GM12878 (cell line): Measurements from ENCODE around the gene MLN. TPM values are rescaled to one million over a fixed set of nuclear protein-coding genes. Genes with fewer than 3 reads are reported as not detected.

Source experiments
- ATAC-seq: fragments of 200-7000 bp; cut with Tn5 transposase; 3 replicates; pipeline ENCODE4 v1.9.1; 2020; ENCODE audit warnings: mild to moderate bottlenecking, moderate library complexity
- BruUV-seq: library from RNA; stranded (reverse); fragments of 400-500 nt; replicated peaks from 2 replicates; lab custom pipeline; 2021; lab: Mats Ljungman, UMichigan
- CTCF ChIA-PET: fragments of 300-600 bp; sonication (Branson Sonifier 250); formaldehyde crosslinking; extraction: SDS; loops from one replicate; lab custom pipeline; 2021; ENCODE audit warnings: inconsistent platforms; lab: Yijun Ruan, JAX
- POLR2A ChIA-PET: fragments of 350-600 bp; formaldehyde crosslinking; extraction: SDS; loops from one replicate; lab custom pipeline; 2021; ENCODE audit warnings: inconsistent platforms; lab: Charles Lee
- RAD21 ChIA-PET: fragments of 300-600 bp; sonication (Branson Sonifier 250); formaldehyde crosslinking; loops from one replicate; lab custom pipeline; 2023; ENCODE audit warnings: antibody characterized with exemption; ENCODE audit not compliant: unreplicated experiment; lab: Charles Lee
- SMC1A ChIA-PET: fragments of 300-600 bp; sonication (Branson Sonifier 250); formaldehyde crosslinking; loops from one replicate; lab custom pipeline; 2023; ENCODE audit not compliant: unreplicated experiment, uncharacterized antibody; lab: Charles Lee
- DNase-seq: peaks from one replicate; pipeline ENCODE4 v3.0.0-alpha.2; 2011; ENCODE audit warnings: low read depth, low spot score
- FAIRE-seq: peaks from 3 replicates; lab custom pipeline; 2011; peaks lifted over from hg19 to GRCh38; lab: Jason Lieb, UNC
- H2AFZ ChIP-seq: 2 replicates; pipeline ENCODE4 v1.6.0; 2011; ENCODE audit warnings: low read depth, low read length, control low read depth; ENCODE audit not compliant: control insufficient read depth
- H3K27ac ChIP-seq: 2 replicates; pipeline ENCODE4 v1.5.1; 2011; ENCODE audit warnings: control low read depth; ENCODE audit not compliant: control insufficient read depth, insufficient read depth
- H3K27me3 ChIP-seq, 2 experiments: replicated peaks in 1 of 2; 2 replicates each; pipeline versions ENCODE4 v1.6.0 to v1.6.1; 2011; ENCODE audit warnings: low read length in 1 of 2; ENCODE audit not compliant: control insufficient read depth in 2 of 2, insufficient read depth in 2 of 2
- H3K36me3 ChIP-seq, 2 experiments: 2 replicates each; pipeline ENCODE4 v1.5.1; 2011; ENCODE audit warnings: low read length in 1 of 2; ENCODE audit not compliant: control insufficient read depth in 2 of 2, insufficient read depth in 2 of 2
- H3K4me1 ChIP-seq: 2 replicates; pipeline ENCODE4 v1.6.1; 2011; ENCODE audit warnings: mild to moderate bottlenecking, low read length, moderate library complexity, mixed read lengths; ENCODE audit not compliant: control insufficient read depth, insufficient read depth
- H3K4me2 ChIP-seq: 2 replicates; pipeline ENCODE4 v1.6.0; 2011; ENCODE audit warnings: control low read depth; ENCODE audit not compliant: control insufficient read depth, insufficient read depth
- H3K4me3 ChIP-seq: fragments of 200-600 bp; sonication (generic); 2 replicates; pipeline ENCODE4 v1.5.1; 2016
- H3K79me2 ChIP-seq: 2 replicates; pipeline ENCODE4 v1.6.0; 2011; ENCODE audit warnings: low read length; ENCODE audit not compliant: control insufficient read depth, insufficient read depth
- H3K9ac ChIP-seq: 2 replicates; pipeline ENCODE4 v1.8.0; 2011; ENCODE audit warnings: low read length, control low read depth, mixed read lengths; ENCODE audit not compliant: control insufficient read depth, insufficient read depth
- H3K9me3 ChIP-seq: replicated peaks from 3 replicates; pipeline ENCODE4 v1.5.1; 2011; ENCODE audit warnings: mild to moderate bottlenecking, low read length; ENCODE audit not compliant: control insufficient read depth, insufficient read depth
- H4K20me1 ChIP-seq: 2 replicates; pipeline ENCODE4 v1.6.0; 2011; ENCODE audit not compliant: control insufficient read depth, insufficient read depth
- BCLAF1 ChIP-seq: fragments of 450-650 bp; IDR thresholded peaks from 2 replicates; pipeline ENCODE4 v1.6.1; 2017; ENCODE audit warnings: antibody characterized with exemption, mild to moderate bottlenecking, moderate library complexity
- EP300 ChIP-seq, 2 experiments: fragments of 150-350 bp in 1 of 2; IDR thresholded peaks; 2 replicates each; pipeline ENCODE4 v1.6.1; 2011 to 2012; ENCODE audit warnings: low read depth in 2 of 2, low read length in 2 of 2, borderline replicate concordance in 1 of 2, improper control_type of control experiment in 1 of 2, inconsistent platforms in 1 of 2; ENCODE audit not compliant: control insufficient read depth in 1 of 2
- JUNB ChIP-seq: IDR thresholded peaks from 2 replicates; pipeline ENCODE4 v1.6.1; 2016; ENCODE audit warnings: antibody characterized with exemption, mild to moderate bottlenecking
- MAX ChIP-seq: IDR thresholded peaks from 2 replicates; pipeline ENCODE4 v1.6.1; 2012; ENCODE audit warnings: low read depth, low read length, improper control_type of control experiment
- PAX5 ChIP-seq: IDR thresholded peaks from 2 replicates; pipeline ENCODE4 v1.6.1; 2011; ENCODE audit warnings: low read depth, low read length, borderline replicate concordance
- RELA ChIP-seq: fragments of 450-650 bp; IDR thresholded peaks from 2 replicates; pipeline ENCODE4 v1.8.0; 2014; ENCODE audit warnings: borderline replicate concordance; ENCODE audit not compliant: partially characterized antibody
- ZZZ3 ChIP-seq: IDR thresholded peaks from 2 replicates; pipeline ENCODE4 v1.6.1; 2011; ENCODE audit warnings: low read depth; ENCODE audit not compliant: control insufficient read depth, insufficient read length
- WGBS: methylation state at CpG from one replicate; pipeline ENCODE4 v1.1.6; 2016; ENCODE audit warnings: low lambda C conversion rate; ENCODE audit not compliant: insufficient replicate concordance, insufficient coverage; ENCODE audit errors: missing lambda C conversion rate; 5-methylcytosine and 5-hydroxymethylcytosine counted together
- in situ Hi-C: fragments of 300-500 bp; cut with MboI; formaldehyde crosslinking; loops from 9 replicates; pipeline ENCODE4 v1.14.3; 2018; ENCODE audit warnings: mixed read lengths
- intact Hi-C: fragments of 100-400 bp; cut with micrococcal nuclease; formaldehyde crosslinking; loops from one replicate; pipeline ENCODE4 v1.14.2; 2022; ENCODE audit not compliant: unreplicated experiment
- polyA plus RNA-seq, 11 experiments: library from polyadenylated mRNA; depleted of rRNA in 4 of 11; unstranded in 6 of 11; stranded (reverse) in 5 of 11; fragments of >200 nt; fragmentation: Nextera tagmentation in 4 of 11; fragmentation: Illumina TruSeq in 1 of 11; extraction: Ambion mirVana in 4 of 11; extraction: Trizol in 1 of 11; gene quantifications; 1 replicate in 1 of 11; 2 replicates in 10 of 11; pipeline versions ENCODE4 v1.2.1 to v1.2.3, GENCODE V29; 2011 to 2016; ENCODE audit warnings: inconsistent platforms in 2 of 11, missing spikeins in 2 of 11, low read depth in 1 of 11
- total RNA-seq, 4 experiments: library from RNA; depleted of rRNA in 3 of 4; stranded (reverse); fragments of >200 nt in 3 of 4; fragmentation: Illumina TruSeq in 1 of 4; extraction: Trizol in 1 of 4; gene quantifications; 2 replicates each; pipeline versions ENCODE4 v1.2.1 to v1.2.3, GENCODE V29; 2013 to 2021

Gene MLN
- total and polyA plus RNA-seq, 10 of the 15 experiments (the other 5 are each of a cell fraction or from before 2014, with no cell fraction given), result not detected

DNA sequence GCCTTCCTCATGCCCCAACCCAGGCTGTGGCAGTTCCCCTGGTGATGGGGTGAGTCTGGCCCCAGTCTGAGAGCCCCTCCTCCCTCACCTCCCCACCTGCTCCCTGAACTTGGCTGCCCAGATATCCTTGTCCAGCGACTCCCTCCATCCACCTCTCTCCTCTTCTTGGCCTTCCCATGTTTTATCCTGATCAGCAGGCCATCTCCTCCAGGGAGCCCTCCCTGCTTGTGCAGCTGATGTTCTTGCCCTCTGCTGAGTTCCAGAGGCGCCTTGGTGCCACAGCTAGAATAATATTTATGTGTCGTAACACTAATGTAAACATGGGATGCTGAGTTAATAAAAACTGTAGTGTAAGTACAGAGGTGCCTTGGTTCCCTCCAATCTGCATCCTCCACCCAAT is 46.7 kb downstream of the MLN start (continued):
- TF ChIP-seq JUNB (no peak), RELA (no peak)
- TF ChIP-seq, all 136 proteins: peak for 0

GRCh38 chr6:33756211-33756954 is 47.4 kb downstream of the MLN start:
- CTCF ChIA-PET, result interaction anchor here (0.6 to 7.1 kb wide), 3 partner anchors 13 to 403 kb away, joined by 3 to 40 read pairs (median 8); no protein-coding TSS in a partner anchor
- no TSS peak for BruUV-seq
- in situ Hi-C loops, result no loop called here

More at GRCh38 chr6:33756211-33756954, 47.4 kb downstream of the MLN start:
- no peaks in the 10 kb centered on the region; a peak in 1 of 4 replicates for H3K27me3 ChIP-seq
- H3K27ac ChIP-seq, result no peak overlapping the region
- 33% methylated on average over 12 of the region's 12 CpGs for WGBS
- no peak for TF ChIP-seq RELA
- TF ChIP-seq BCLAF1, result no peak
- no peak for TF ChIP-seq MAX
- no peak for TF ChIP-seq ZZZ3
- TF ChIP-seq EP300 (IDR thresholded peaks at IDR 0.05; ENCODE audit: borderline replicate concordance in 1 of 2, control insufficient read depth in 1 of 2, low read depth in 2 of 2, low read length in 2 of 2), result no peak
- no peak for TF ChIP-seq PAX5
- H2AFZ ChIP-seq, result no peak overlapping the region
- H3K4me1 ChIP-seq, result peaks cover 11% of the 10 kb centered on the region
- H4K20me1 ChIP-seq, result no peaks in the 10 kb centered on the region
- FAIRE-seq (no peak), DNase-seq (no peak), ATAC-seq (no peak)
- H3K9ac ChIP-seq, result no peak overlapping the region
- ChIA-PET POLR2A (no interaction called here), SMC1A (interaction anchor here (0.9 to 1.0 kb wide), 2 partner anchors 142 to 243 kb away, joined by 3 read pairs; no protein-coding TSS in a partner anchor), RAD21 (no interaction called here)
- intact Hi-C loops, result no loop called here
- H3K79me2 ChIP-seq, result no peaks in the 10 kb centered on the region
- H3K4me2 ChIP-seq, result no peak overlapping the region
- H3K36me3 ChIP-seq, result no peaks in the 10 kb centered on the region
- H3K4me3 ChIP-seq, result no peak overlapping the region
- no peaks in the 10 kb centered on the region for H3K9me3 ChIP-seq
